ENCODE data around the gene HOXB3.

GRCh38 chr17:48539177-48539576 lies 50.9 kb downstream of the HOXB3 start:
- TF ChIP-seq ZFP3 (CRISPR knock-in tag; IDR thresholded peaks at IDR 0.05) (no peak), RARB (CRISPR knock-in tag; IDR thresholded peaks at IDR 0.05) (no peak), ISL1 (CRISPR knock-in tag; IDR thresholded peaks at IDR 0.05) (no peak), PATZ1 (CRISPR knock-in tag; IDR thresholded peaks at IDR 0.05; ENCODE audit: borderline replicate concordance) (no peak), ARNTL (CRISPR knock-in tag; IDR thresholded peaks at IDR 0.05; ENCODE audit: borderline replicate concordance, low read depth) (no peak), CREB5 (CRISPR knock-in tag; IDR thresholded peaks at IDR 0.05; ENCODE audit: low read depth) (no peak)

Measured in SK-N-SH treated with all-trans-retinoic acid at 6 μM for 48 hours (cell line).